ENCODE measurements around the gene UNC13C. TPM values are rescaled to one million over a fixed set of nuclear protein-coding genes. Genes with fewer than 3 reads are reported as not detected.

Gene UNC13C
- total and polyA plus RNA-seq, 2 donors (not counting 3 experiments of a cell fraction or from before 2014, with no cell fraction given): not detected

GRCh38 chr15:54502416-54503075 lies 524.3 kb downstream of the UNC13C start:
- POLR2A ChIA-PET: no interaction called here
- CTCF ChIA-PET: no interaction called here
- dilution Hi-C loops (cut with MboI; ENCODE audit: extremely low pct_ligation_motif_present, low sequenced_read_pairs): no loop called here

More at GRCh38 chr15:54502416-54503075, 524.3 kb downstream of the UNC13C start:
- H2AFZ ChIP-seq (ENCODE audit: low read depth, low read length): no peak overlapping the region
- DNase-seq (ENCODE audit: low read depth, low spot score) (no peak), FAIRE-seq (no peak)
- no peaks in the 10 kb centered on the region for H3K9me1 ChIP-seq (replicated peaks; ENCODE audit: control insufficient read depth, extremely low read depth, insufficient read depth, low read length)
- intact Hi-C loops (cut with micrococcal nuclease): no loop called here
- no peak overlapping the region for H3K4me3 ChIP-seq (replicated peaks in 1 of 3; ENCODE audit: insufficient read depth in 1 of 3, low read depth in 1 of 3, low read length in 3 of 3)
- H3K9ac ChIP-seq (replicated peaks; ENCODE audit: extremely low read depth, insufficient read depth, low read length): no peak overlapping the region
- no TSS peak for BruUV-seq (replicated peaks)
- H3K27ac ChIP-seq (ENCODE audit: insufficient read depth, low read depth, low read length): no peak overlapping the region
- H3K79me2 ChIP-seq (ENCODE audit: control insufficient read depth, insufficient read depth, low read length): no peaks in the 10 kb centered on the region
- no peak overlapping the region for H3K4me2 ChIP-seq (ENCODE audit: insufficient read depth, low read length)
- H3K4me1 ChIP-seq (ENCODE audit: control insufficient read depth, extremely low read depth, insufficient read depth, low read length): no peaks in the 10 kb centered on the region
- H3K27me3 ChIP-seq (ENCODE audit: control insufficient read depth in 2 of 2, insufficient read depth in 2 of 2, low read length in 2 of 2): no peaks in the 10 kb centered on the region
- TF ChIP-seq FOS (IDR thresholded peaks at IDR 0.05; ENCODE audit: borderline replicate concordance, insufficient read depth, low read length): no peak
- TF ChIP-seq JUN (IDR thresholded peaks at IDR 0.05; ENCODE audit: borderline replicate concordance, insufficient read depth, insufficient read length, low read depth): no peak
- TF ChIP-seq EZH2 (IDR thresholded peaks at IDR 0.05; ENCODE audit: borderline replicate concordance, low read depth, low read length, severe bottlenecking): no peak
- no peak for TF ChIP-seq MAX (IDR thresholded peaks at IDR 0.05; ENCODE audit: insufficient read depth, insufficient read length)
- TF ChIP-seq MYC (IDR thresholded peaks at IDR 0.05; ENCODE audit: low read depth, low read length): no peak
- no peak for TF ChIP-seq GATA2 (IDR thresholded peaks at IDR 0.05; ENCODE audit: insufficient read depth, insufficient read length, low read depth, low read length)
- no peak for TF ChIP-seq CTCF (IDR thresholded peaks at IDR 0.05; ENCODE audit: extremely low read depth in 1 of 2, insufficient read depth in 1 of 2, low read depth in 1 of 2, low read length in 2 of 2)
- no peak for TF ChIP-seq POLR2A (IDR thresholded peaks at IDR 0.05; ENCODE audit: low read depth, low read length)
- no peak for TF ChIP-seq POLR2AphosphoS5 (IDR thresholded peaks at IDR 0.05; ENCODE audit: insufficient read depth, low read depth, low read length)
- no peaks in the 10 kb centered on the region for H4K20me1 ChIP-seq (replicated peaks; ENCODE audit: control insufficient read depth, extremely low read depth, insufficient read depth, low read length)
- H3K36me3 ChIP-seq (ENCODE audit: control insufficient read depth in 2 of 2, extremely low read depth in 1 of 2, insufficient read depth in 2 of 2, low read length in 2 of 2): no peaks in the 10 kb centered on the region
- H3K9me3 ChIP-seq (replicated peaks; ENCODE audit: control insufficient read depth, insufficient read depth, low read length): no peaks in the 10 kb centered on the region

Data from endothelial cell of umbilical vein (primary cell).